NCI-H2227 treated with DMSO at 0.1 percent for 48 hours (cell line): Measurements from ENCODE around the gene CALM3.
A peak's percentile ranks its signal among the peaks of the same experiment; 100 is the strongest.

Experiments used
- DNase-seq: peaks from one replicate; lab custom pipeline; 2025; lab: John Stamatoyannopoulos, UW

The CALM3 gene

GRCh38 chr19:46599716-46600373, 1.3 kb upstream of the CALM3 start:
- no peak for DNase-seq

DNA sequence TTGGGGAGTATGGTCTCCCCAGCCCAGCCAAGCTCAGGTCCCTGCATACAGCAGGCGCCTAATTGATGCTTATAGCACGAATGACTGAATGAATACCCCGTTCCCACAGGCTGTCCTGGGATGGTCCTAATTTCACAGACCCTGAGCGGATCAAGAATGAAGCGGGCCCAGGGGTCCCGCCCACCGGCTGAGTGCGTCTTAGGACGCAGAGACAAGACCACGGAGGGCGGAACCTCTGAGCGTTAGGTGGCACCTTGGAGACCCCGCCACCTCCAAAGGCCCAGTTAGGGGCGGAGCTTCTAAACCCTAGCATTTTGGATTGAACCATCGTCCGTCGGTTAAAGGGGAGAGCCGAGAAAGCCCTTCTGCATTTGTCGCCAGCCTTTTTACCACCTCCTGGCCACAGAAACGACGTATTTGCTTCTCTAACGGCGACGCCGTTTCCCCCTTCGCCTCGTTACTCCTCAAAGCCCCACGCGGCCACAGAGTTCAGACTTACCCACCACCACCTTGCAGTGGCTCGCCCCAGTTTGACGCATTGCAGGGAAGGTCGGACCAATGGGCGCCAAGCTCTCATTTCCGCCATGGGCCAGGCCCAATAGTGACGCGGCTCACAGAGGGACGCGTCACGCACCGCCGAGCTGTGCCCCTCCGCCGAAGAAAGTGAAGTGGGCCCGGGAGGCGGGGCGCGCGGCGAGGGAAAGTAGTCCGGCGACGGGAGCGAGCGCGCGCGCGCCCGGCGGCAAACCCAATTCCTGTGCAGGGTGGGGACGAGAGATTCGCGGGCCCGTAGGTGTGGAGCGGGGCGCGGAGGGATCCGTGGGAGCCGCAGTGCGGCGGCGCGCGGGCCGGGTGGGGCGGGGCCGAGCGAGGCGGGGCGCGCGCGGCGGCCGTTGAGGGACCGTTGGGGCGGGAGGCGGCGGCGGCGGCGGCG, 479 bp upstream of the CALM3 start:
- DNase-seq, result peak; percentile 89

DNA sequence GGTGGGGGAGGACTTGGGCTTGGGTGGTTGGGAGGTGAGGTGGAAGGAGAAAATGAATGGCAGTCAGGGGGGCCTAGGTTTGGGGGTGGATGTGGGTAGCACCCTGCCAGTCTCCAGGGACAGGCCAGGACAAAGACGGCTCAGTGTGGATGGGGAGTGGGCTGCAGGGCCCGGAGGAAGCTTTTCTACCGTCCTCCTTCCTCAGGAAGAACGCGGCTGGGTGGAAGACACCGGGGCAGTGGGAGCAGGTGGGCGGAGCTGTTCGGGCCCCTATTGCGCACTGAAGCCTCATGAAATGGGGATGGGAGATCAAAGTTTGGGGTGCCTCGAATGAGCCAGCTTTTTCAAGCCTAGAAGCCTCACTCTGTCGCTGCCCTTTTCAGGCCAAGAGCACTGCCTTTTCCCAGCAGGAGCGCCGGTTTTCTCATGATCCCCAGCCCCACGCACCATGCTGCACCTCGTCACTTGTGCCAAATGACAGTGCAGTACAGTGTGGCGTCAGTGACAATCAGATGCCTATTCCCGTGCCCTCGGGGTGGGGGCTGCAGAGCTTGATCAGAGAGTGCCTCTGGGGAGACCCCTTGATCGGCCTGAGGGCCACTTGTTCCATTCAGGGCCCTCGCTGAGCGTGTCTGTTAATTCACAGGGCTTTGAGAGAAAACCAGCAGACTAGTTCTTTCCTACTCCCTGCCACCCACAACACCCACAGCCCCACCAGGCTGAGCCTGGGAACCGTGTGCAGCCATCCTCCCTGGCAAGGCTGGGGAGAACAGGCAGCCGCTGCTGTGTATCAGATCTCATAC, 1.5 kb downstream of the CALM3 start:
- no peak for DNase-seq

GRCh38 chr19:46603195-46603637, 2.1 kb downstream of the CALM3 start:
- DNase-seq, result no peak

DNA sequence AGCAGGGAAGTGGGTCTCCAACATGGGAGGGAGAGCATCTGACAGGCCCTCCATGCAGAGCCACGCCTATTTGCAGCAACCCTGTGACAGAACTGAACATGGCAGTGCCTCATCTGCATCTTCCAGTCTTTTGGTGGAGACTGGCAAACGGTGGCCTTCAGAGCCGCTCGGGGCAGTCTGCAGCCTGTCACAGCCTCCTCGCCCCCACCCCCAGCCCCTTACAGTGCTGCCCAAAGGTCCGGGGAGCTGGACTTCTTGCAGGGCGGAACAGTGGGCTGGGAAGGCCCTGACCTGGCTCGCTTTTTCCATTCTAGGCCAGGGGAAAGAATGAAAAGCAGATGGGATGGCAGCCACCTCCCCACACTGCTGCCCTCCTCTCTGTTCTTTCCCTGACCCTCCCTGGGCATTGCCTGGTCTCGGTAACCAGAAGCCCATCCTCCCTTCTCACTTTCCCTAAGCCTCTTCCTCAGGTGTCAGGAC, 2.7 kb downstream of the CALM3 start:
- DNase-seq, result no peak

- DNase-seq, result no peak
Observed at GRCh38 chr19:46604781-46605355, 3.7 kb downstream of the CALM3 start.

DNA sequence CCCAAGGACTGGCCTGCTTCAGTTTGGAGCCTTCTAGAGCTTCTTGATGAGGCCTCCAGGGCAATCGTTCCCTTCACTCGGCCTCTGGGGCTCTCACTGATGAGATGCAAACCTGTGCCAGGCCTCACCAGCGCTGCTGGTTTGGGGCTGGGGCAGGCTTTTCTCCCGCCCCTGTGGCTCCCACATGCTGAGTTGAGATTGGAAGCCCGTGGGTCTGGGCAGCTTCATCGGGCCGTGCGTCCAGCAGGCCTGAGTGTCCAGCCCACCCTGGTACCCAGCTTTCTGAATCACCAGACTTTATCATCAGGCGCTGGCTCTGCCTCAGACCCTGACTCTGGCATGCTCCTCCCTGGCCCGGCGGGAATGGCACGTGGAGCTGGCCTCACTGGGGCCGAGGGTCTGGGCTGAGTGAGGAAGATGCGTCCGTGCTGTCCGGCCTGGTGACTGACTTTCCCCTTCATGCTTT, 4.3 kb downstream of the CALM3 start:
- no peak for DNase-seq

DNA sequence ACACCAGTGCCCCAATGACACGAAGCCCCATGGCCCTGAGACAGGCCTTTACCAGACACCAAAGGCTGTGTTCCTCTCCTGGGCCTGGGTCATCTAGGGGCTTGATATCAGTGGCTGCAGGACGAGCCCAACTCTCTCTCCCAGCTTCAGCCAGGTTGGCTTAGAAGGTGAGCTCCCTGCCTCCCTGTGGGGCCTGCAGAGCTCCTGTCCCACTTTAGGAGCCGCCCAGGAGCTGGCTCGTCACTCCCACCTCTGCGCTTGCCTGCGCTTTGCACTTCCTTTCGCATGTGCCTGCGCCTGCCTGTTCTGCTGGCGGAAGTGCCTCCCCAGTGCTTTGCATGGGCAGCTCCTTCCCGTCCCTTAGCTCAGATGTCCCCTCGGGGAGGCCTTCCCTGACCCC, 4.9 kb downstream of the CALM3 start:
- DNase-seq, result no peak

GRCh38 chr19:46606681-46607447, 5.7 kb downstream of the CALM3 start:
- DNase-seq, result no peak

GRCh38 chr19:46607448-46607841, 6.3 kb downstream of the CALM3 start:
- peak; percentile 25 for DNase-seq

GRCh38 chr19:46608178-46608577, 7.0 kb downstream of the CALM3 start:
- DNase-seq, result no peak

DNA sequence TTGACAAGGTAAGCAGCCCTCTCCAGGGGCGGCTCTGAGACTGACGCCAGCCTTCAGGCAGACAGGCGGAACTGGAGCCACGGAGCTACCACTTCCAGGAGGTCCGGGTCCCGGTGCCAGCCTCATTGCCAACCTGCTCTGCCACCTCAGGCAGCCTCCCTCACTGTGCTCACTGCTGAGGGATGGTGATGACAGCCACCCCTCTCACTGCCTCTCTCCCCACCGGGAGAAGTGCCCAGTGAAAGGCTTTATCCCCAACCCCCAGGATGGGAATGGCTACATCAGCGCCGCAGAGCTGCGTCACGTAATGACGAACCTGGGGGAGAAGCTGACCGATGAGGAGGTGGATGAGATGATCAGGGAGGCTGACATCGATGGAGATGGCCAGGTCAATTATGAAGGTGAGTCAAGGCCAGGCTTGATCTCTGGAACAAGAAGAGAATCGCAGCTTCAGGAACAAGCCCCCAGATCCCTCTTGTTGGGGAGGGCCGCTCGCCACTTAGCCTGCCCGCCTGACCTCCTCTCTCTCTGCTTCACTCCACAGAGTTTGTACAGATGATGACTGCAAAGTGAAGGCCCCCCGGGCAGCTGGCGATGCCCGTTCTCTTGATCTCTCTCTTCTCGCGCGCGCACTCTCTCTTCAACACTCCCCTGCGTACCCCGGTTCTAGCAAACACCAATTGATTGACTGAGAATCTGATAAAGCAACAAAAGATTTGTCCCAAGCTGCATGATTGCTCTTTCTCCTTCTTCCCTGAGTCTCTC, 7.6 kb downstream of the CALM3 start:
- no peak for DNase-seq

- no peak for DNase-seq
Observed at GRCh38 chr19:46609511-46610412, 8.6 kb downstream of the CALM3 start.

- DNase-seq, result no peak
Observed at GRCh38 chr19:46610413-46610775, 9.3 kb downstream of the CALM3 start.

- DNase-seq, result no peak
Observed at GRCh38 chr19:46610851-46611770, 10.0 kb downstream of the CALM3 start.

DNA sequence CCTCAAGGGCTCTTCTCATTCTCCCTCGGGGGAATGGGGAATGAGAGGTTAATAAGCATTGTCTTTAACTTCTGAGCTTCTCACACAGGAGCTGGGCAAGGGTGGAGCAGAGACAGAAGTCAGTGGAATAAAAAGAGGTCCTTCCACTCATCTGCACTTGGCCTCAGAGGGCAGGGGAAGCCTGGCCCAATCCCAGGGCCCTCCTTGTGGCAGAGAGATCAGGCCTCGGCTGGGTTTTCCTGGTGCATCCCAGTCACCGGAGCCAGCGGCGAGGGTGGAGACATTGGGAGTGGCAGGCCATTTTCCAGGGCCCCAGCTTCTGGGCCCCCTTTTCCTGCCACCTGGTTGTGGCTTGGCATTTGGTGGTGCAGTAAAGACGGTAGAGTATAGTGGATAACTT, 10.6 kb downstream of the CALM3 start:
- DNase-seq, result no peak

DNA sequence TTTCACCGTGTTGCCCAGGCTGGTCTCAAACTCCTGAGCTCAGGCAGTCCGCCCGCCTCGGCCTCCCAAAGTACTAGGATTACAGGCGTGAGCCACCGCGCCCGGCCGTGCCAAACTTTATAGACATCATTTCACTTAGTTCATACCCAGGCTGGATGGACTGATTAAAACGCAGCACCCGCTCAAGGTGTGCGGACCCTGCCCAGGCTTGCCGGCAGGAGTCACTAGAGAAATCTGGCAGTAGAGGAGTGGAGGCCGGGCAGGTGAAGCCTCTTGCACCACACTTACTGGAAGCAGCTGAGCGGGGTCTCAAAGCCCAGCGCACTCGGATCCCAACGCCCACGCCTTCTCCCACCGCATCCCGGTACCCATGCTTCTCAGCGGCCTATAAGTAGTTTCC, 12.4 kb downstream of the CALM3 start:
- DNase-seq, result no peak

DNA sequence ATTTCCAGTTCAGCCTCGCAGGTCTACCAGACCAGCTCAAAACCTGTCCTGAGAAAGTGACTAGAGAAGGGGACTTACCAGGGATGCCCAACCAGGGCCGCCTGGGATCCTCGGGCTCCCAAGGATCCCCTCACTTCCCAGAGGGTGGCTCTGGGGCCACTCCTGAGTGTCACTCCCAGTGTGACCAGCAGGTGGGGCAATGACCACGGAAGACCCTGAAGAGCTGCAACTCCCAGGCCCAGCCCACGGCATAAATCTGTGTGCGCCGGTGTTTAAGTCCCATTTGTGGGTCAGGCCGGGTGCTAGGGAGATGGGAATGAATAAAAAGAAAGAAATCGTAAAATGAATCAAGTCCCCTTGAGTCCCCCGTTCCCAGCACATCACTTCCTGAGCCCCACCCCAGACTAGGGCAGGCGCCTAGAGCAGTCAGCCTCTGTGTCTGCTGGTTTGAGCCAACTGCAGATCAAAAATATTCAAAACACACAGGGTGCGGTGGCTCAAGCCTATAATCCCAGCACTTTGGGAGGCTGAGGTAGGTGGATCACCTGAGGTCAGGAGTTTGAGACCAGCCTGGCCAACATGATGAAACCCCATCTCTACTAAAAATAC, 13.1 kb downstream of the CALM3 start:
- peak; percentile 42 for DNase-seq
